Choroid plexus epithelial cell (primary cell): ENCODE measurements around the gene EBPL.

Experiments used
- DNase-seq: peaks from one replicate; pipeline ENCODE4 v3.0.0-alpha.2; 2010; ENCODE audit warnings: low read depth
- H3K4me3 ChIP-seq: 2 replicates; pipeline ENCODE4 v1.5.1; 2011; ENCODE audit warnings: low read depth, mild to moderate bottlenecking, control low read depth, low read length, moderate library complexity
- CTCF ChIP-seq: conservative IDR thresholded peaks from 2 replicates; pipeline ENCODE4 v1.5.1; 2011; ENCODE audit warnings: low read depth, mild to moderate bottlenecking, control low read depth, inconsistent platforms, low read length, moderate library complexity

Gene EBPL

GRCh38 chr13:49627831-49628652 lies 63.2 kb downstream of the EBPL start, which contains the start of gene ARL11:
Gene ARL11, plus strand, starts transcription at chr13:49628507. Its CDS starts 1,941 bp downstream, at chr13:49630448.
- DNase-seq = no peak
- H3K4me3 ChIP-seq = no peak within 1 kb of the TSS
- TF ChIP-seq CTCF = no peak

- DNase-seq = peak; percentile 30
- TF ChIP-seq CTCF = no peak
- no peak overlapping the region for H3K4me3 ChIP-seq
Observed at GRCh38 chr13:49625392-49626079, 65.8 kb downstream of the EBPL start.

- no peak for DNase-seq
- TF ChIP-seq CTCF = no peak
- no peak overlapping the region for H3K4me3 ChIP-seq
Observed at GRCh38 chr13:49624229-49624628, 67.1 kb downstream of the EBPL start.

- no peak for DNase-seq
- H3K4me3 ChIP-seq = no peak overlapping the region
- no peak for TF ChIP-seq CTCF
Observed at GRCh38 chr13:49622174-49622946, 68.9 kb downstream of the EBPL start.

GRCh38 chr13:49620170-49620621 lies 71.1 kb downstream of the EBPL start:
- H3K4me3 ChIP-seq = peak overlapping the region; percentile 39
- DNase-seq = peak; percentile 14
- TF ChIP-seq CTCF = no peak

- no peak overlapping the region for H3K4me3 ChIP-seq
- TF ChIP-seq CTCF = no peak
- DNase-seq = no peak
Observed at GRCh38 chr13:49616676-49617065, 74.6 kb downstream of the EBPL start.
